KMS-11 (cell line): Measurements from ENCODE around the gene AAGAB.
A peak's percentile ranks its signal among the peaks of the same experiment; 100 is the strongest.

ENCODE experiments used
- H2AFZ ChIP-seq: fragments of 200-600 bp; sonication (generic); 2 replicates; pipeline ENCODE4 v1.6.1; 2016; ENCODE audit warnings: antibody characterized with exemption, mixed run types, low read depth
- H3K27ac ChIP-seq: fragments of 200-600 bp; sonication (generic); 2 replicates; pipeline ENCODE4 v1.6.1; 2016; ENCODE audit warnings: mild to moderate bottlenecking, mixed run types
- H3K27me3 ChIP-seq: fragments of 200-600 bp; sonication (generic); 2 replicates; pipeline ENCODE4 v1.6.1; 2017; ENCODE audit warnings: mild to moderate bottlenecking, low read depth, mixed run types, moderate library complexity; ENCODE audit not compliant: insufficient read depth
- H3K36me3 ChIP-seq: fragments of 200-600 bp; sonication (generic); 2 replicates; pipeline ENCODE4 v1.6.1; 2017; ENCODE audit warnings: mild to moderate bottlenecking, mixed run types; ENCODE audit not compliant: insufficient read depth
- H3K4me1 ChIP-seq: fragments of 200-600 bp; sonication (generic); 2 replicates; pipeline ENCODE4 v1.6.1; 2016; ENCODE audit warnings: mild to moderate bottlenecking, low read depth, mixed run types; ENCODE audit not compliant: poor library complexity, severe bottlenecking
- H3K4me2 ChIP-seq: fragments of 200-600 bp; sonication (generic); 2 replicates; pipeline ENCODE4 v1.7.0; 2016; ENCODE audit warnings: mild to moderate bottlenecking, mixed run types
- H3K4me3 ChIP-seq: fragments of 200-600 bp; sonication (generic); IDR thresholded peaks from 2 replicates; pipeline ENCODE4 v1.6.1; 2017; ENCODE audit warnings: low read depth, low read length, mixed read lengths; ENCODE audit not compliant: insufficient read depth
- H3K79me2 ChIP-seq: fragments of 200-600 bp; sonication (generic); 2 replicates; pipeline ENCODE4 v1.6.1; 2016; ENCODE audit warnings: low read depth, mixed run types; ENCODE audit not compliant: insufficient read depth
- H3K9ac ChIP-seq: fragments of 200-600 bp; sonication (generic); 2 replicates; pipeline ENCODE4 v1.6.1; 2016; ENCODE audit warnings: mild to moderate bottlenecking, mixed run types
- H4K20me1 ChIP-seq: fragments of 200-600 bp; sonication (generic); 2 replicates; pipeline ENCODE4 v1.6.1; 2016; ENCODE audit warnings: mild to moderate bottlenecking, mixed run types; ENCODE audit not compliant: insufficient read depth
- TF ChIP-seq, protein P1 (sequence below): fragments of 200-600 bp; sonication (generic); conservative IDR thresholded peaks from 2 replicates; pipeline ENCODE4 v1.6.1; 2017; ENCODE audit warnings: low read depth, mild to moderate bottlenecking, antibody characterized with exemption, low read length, moderate library complexity, mixed read lengths

AAGAB gene

DNA sequence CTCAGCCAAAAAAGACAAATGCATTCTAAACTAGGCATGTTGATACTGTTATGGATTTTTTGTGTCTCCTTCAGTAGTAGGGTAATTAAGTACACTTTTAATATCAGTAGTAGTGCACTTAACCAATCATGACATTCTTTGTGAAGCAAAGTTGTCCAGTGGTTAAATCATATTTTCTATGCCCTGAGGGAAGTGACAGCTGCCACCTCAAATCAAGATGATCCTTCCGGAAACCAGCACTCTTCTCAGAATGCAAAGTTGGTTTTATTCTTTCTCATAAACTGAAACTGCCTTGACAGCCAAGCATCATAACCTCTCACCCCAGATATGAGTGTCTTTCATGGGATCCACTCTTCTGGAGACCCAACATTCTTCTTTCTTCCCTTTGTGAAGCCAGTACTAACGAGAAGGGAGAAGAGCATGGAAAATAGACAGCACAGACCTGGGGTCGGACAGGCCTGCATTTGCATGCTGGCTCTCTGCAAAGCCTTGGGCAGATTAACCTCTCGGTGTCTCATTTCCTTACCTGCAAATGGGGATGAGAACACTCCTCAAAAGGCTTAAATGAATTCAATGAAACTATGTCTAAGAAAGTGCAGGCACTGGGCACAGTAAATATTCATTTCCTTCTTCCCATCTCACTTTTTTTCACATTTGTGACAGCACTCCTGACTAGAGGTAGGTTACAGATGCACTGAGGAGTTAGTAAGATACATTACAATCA is 13.2 kb downstream of the AAGAB start:
- Histone ChIP-seq H3K36me3 (no peaks in the 10 kb centered on the region), H3K9ac (no peak overlapping the region), H3K4me3 (no peak overlapping the region), H3K79me2 (peaks cover 74% of the 10 kb centered on the region), H3K4me1 (peaks cover 45% of the 10 kb centered on the region), H3K27ac (peak overlapping the region; percentile 67), H4K20me1 (0 out of 2 replicates have a peak, but pooled peaks cover 8% of the 10 kb centered on the region), H3K4me2 (peak overlapping the region; percentile 96), H3K27me3 (no peaks in the 10 kb centered on the region), H2AFZ (no peak overlapping the region)
- TF ChIP-seq, protein P1, sequence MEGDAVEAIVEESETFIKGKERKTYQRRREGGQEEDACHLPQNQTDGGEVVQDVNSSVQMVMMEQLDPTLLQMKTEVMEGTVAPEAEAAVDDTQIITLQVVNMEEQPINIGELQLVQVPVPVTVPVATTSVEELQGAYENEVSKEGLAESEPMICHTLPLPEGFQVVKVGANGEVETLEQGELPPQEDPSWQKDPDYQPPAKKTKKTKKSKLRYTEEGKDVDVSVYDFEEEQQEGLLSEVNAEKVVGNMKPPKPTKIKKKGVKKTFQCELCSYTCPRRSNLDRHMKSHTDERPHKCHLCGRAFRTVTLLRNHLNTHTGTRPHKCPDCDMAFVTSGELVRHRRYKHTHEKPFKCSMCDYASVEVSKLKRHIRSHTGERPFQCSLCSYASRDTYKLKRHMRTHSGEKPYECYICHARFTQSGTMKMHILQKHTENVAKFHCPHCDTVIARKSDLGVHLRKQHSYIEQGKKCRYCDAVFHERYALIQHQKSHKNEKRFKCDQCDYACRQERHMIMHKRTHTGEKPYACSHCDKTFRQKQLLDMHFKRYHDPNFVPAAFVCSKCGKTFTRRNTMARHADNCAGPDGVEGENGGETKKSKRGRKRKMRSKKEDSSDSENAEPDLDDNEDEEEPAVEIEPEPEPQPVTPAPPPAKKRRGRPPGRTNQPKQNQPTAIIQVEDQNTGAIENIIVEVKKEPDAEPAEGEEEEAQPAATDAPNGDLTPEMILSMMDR: no peak

DNA sequence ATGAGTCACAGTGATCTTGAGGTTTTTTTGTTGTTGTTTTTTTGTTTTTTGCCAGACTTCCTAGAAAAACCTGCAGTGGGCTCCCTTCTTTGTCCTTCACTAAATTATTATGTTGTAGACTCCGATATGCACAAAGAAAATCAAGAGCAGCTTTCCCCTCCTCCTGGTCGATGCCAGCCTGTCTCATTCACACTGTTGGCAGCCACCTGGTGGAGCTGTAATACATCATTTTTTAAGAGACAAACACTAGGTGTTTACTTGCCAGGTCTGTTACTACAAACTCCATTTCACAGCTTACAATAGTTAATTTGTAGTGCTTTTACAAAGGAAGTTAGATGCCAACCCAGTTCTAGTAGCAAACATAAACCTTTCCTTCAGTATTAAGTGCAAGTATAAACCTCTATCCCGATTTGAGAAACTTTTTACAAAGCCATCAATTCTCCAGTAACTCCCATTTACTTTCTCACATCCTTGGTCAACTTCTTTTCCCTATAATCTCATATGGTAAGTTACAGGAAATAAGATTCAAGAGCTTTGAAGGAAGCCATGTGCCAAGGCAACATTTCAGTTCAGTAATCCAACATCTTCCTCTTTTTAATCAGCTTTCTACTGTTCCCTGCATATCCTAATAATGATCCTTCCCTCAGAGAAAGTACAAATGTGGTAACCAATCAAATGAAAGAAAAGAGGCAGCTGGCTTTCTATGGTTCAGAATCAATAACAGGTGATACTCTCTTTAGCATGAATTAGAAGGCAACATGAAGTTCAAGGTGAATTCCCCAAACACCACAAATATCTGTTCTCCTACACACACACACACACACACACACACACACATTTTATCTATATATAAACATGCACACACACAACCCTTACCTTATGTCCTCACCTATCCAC is 14.0 kb downstream of the AAGAB start:
- H3K79me2 ChIP-seq: peaks cover 67% of the 10 kb centered on the region
- peak overlapping the region; percentile 96 for H3K4me2 ChIP-seq
- no peak overlapping the region for H2AFZ ChIP-seq
- peaks cover 45% of the 10 kb centered on the region for H3K4me1 ChIP-seq
- H3K4me3 ChIP-seq: no peak overlapping the region
- peak overlapping the region; percentile 67; the same call in 1 of the 2 replicates for H3K27ac ChIP-seq
- TF ChIP-seq, protein P1: peak; percentile 53
- no peaks in the 10 kb centered on the region for H3K36me3 ChIP-seq
- 0 out of 2 replicates have a peak, but pooled peaks cover 8% of the 10 kb centered on the region for H4K20me1 ChIP-seq
- H3K27me3 ChIP-seq: no peaks in the 10 kb centered on the region
- H3K9ac ChIP-seq: no peak overlapping the region

- TF ChIP-seq, protein P1: no peak
- H3K4me2 ChIP-seq: no peak overlapping the region
- H3K27ac ChIP-seq: no peak overlapping the region
- no peaks in the 10 kb centered on the region for H3K36me3 ChIP-seq
- H3K79me2 ChIP-seq: peaks cover 4% of the 10 kb centered on the region; the same call in 1 of the 2 replicates
- H4K20me1 ChIP-seq: 0 out of 2 replicates have a peak, but pooled peaks cover 3% of the 10 kb centered on the region
- H3K4me3 ChIP-seq: no peak overlapping the region
- no peak overlapping the region for H2AFZ ChIP-seq
- H3K9ac ChIP-seq: no peak overlapping the region
- no peaks in the 10 kb centered on the region for H3K27me3 ChIP-seq
- no peaks in the 10 kb centered on the region for H3K4me1 ChIP-seq
Measured at GRCh38 chr15:67232591-67232990, 21.9 kb downstream of the AAGAB start.

GRCh38 chr15:67230504-67230903 is 24.0 kb downstream of the AAGAB start:
- Histone ChIP-seq H3K4me2 (no peak overlapping the region), H3K9ac (no peak overlapping the region), H3K79me2 (no peaks in the 10 kb centered on the region), H3K27me3 (no peaks in the 10 kb centered on the region), H2AFZ (no peak overlapping the region), H3K4me1 (no peaks in the 10 kb centered on the region), H3K27ac (no peak overlapping the region), H4K20me1 (no peaks in the 10 kb centered on the region), H3K36me3 (no peaks in the 10 kb centered on the region), H3K4me3 (no peak overlapping the region)
- TF ChIP-seq, protein P1: no peak
